K562 (cell line): ENCODE data around the gene DNAH9. TPM values are rescaled to one million over a fixed set of nuclear protein-coding genes. Genes with fewer than 3 reads are reported as not detected.

Experiments
- AFF4 ChIP-seq: sonication (generic); formaldehyde crosslinking; IDR thresholded peaks from 2 replicates; pipeline ENCODE4 v1.8.0; 2023; ENCODE audit warnings: mild to moderate bottlenecking, missing genetic modification reagents
- CBX2 ChIP-seq: fragments of 200-600 bp; sonication (generic); IDR thresholded peaks from one replicate; pipeline ENCODE4 v1.6.1; 2012; ENCODE audit warnings: mild to moderate bottlenecking, low read length, inconsistent platforms; ENCODE audit not compliant: insufficient read depth, poor library complexity, severe bottlenecking
- CCAR2 ChIP-seq: fragments of 200-400 bp; formaldehyde crosslinking; IDR thresholded peaks from 2 replicates; pipeline ENCODE4 v1.6.1; 2017; ENCODE audit warnings: mild to moderate bottlenecking, low read depth, low read length
- HDAC2 ChIP-seq: fragments of 450-650 bp; IDR thresholded peaks from 2 replicates; pipeline ENCODE4 v1.6.1; 2016; ENCODE audit warnings: mild to moderate bottlenecking
- HNRNPLL ChIP-seq: fragments of 200-400 bp; formaldehyde crosslinking; IDR thresholded peaks from 2 replicates; pipeline ENCODE4 v1.6.1; 2017; ENCODE audit warnings: low read length, low read depth, mild to moderate bottlenecking; ENCODE audit not compliant: poor library complexity, severe bottlenecking
- MAFG ChIP-seq: fragments of 450-650 bp; conservative IDR thresholded peaks from 2 replicates; pipeline ENCODE4 v1.6.1; 2016; ENCODE audit warnings: missing genetic modification characterization, missing compliant biosample characterization
- MTA3 ChIP-seq: fragments of 450-650 bp; formaldehyde crosslinking; IDR thresholded peaks from 2 replicates; pipeline ENCODE4 v1.6.1; 2017; ENCODE audit warnings: mild to moderate bottlenecking, borderline replicate concordance
- NR1H2 ChIP-seq: sonication (generic); formaldehyde crosslinking; IDR thresholded peaks from 2 replicates; pipeline ENCODE4 v1.4.0; 2020; ENCODE audit warnings: mild to moderate bottlenecking, missing genetic modification reagents
- PCBP2 ChIP-seq: fragments of 200-400 bp; formaldehyde crosslinking; IDR thresholded peaks from 2 replicates; pipeline ENCODE4 v1.6.1; 2018; ENCODE audit warnings: low read length, low read depth, mild to moderate bottlenecking, moderate library complexity; ENCODE audit not compliant: poor library complexity, severe bottlenecking
- RBM17 ChIP-seq: fragments of 200-400 bp; formaldehyde crosslinking; IDR thresholded peaks from 2 replicates; pipeline ENCODE4 v1.6.1; 2017; ENCODE audit warnings: low read depth, mild to moderate bottlenecking, low read length, borderline replicate concordance
- SREBF2 ChIP-seq: sonication (generic); formaldehyde crosslinking; IDR thresholded peaks from 2 replicates; pipeline ENCODE4 v1.4.0; 2020; ENCODE audit warnings: mild to moderate bottlenecking, missing genetic modification reagents
- ZBTB1 ChIP-seq: sonication (generic); formaldehyde crosslinking; IDR thresholded peaks from 2 replicates; pipeline ENCODE4 v1.8.1; 2023; ENCODE audit warnings: missing genetic modification reagents, low read depth, mild to moderate bottlenecking, borderline replicate concordance
- ZFX ChIP-seq: sonication (generic); formaldehyde crosslinking; IDR thresholded peaks from 2 replicates; pipeline ENCODE4 v1.8.0; 2022; ENCODE audit warnings: mild to moderate bottlenecking, missing genetic modification reagents, moderate library complexity
- ZNF23 ChIP-seq: fragments of 250-450 bp; sonication (Bioruptor Pico); IDR thresholded peaks from 2 replicates; pipeline ENCODE4 v1.4.0; 2020; ENCODE audit warnings: mild to moderate bottlenecking
- ZNF316 ChIP-seq: fragments of 450-650 bp; IDR thresholded peaks from 2 replicates; pipeline ENCODE4 v1.6.1; 2016
- ZNF41 ChIP-seq: fragments of 250-450 bp; sonication (Bioruptor Pico); conservative IDR thresholded peaks from 2 replicates; pipeline ENCODE4 v1.4.0; 2020; ENCODE audit warnings: mild to moderate bottlenecking
- ZNF740 ChIP-seq, 3 experiments: fragments of 200-800 bp in 1 of 3; sonication (Bioruptor generic) in 1 of 3; sonication (generic) in 1 of 3; formaldehyde crosslinking in 1 of 3; IDR thresholded peaks; 2 replicates each; pipeline versions ENCODE4 v1.6.1 to v1.8.0; 2016 to 2022; ENCODE audit warnings: mild to moderate bottlenecking in 2 of 3, missing compliant biosample characterization in 2 of 3, missing genetic modification characterization in 2 of 3, missing genetic modification reagents in 1 of 3
- ZNF76 ChIP-seq: fragments of 250-450 bp; sonication (Bioruptor Pico); IDR thresholded peaks from 2 replicates; pipeline ENCODE4 v1.4.0; 2020; ENCODE audit warnings: mild to moderate bottlenecking, moderate library complexity, borderline replicate concordance
- ZSCAN29 ChIP-seq: fragments of 450-650 bp; IDR thresholded peaks from 2 replicates; pipeline ENCODE4 v1.6.1; 2017
- polyA plus RNA-seq, 8 experiments: library from polyadenylated mRNA; depleted of rRNA in 4 of 8; stranded (reverse) in 5 of 8; unstranded in 3 of 8; fragments of >200 nt; fragmentation: Nextera tagmentation in 2 of 8; fragmentation: Illumina TruSeq in 1 of 8; extraction: Ambion mirVana in 2 of 8; extraction: Trizol in 1 of 8; gene quantifications; 2 replicates each; pipeline versions ENCODE4 v1.2.1 to v1.2.3, GENCODE V29; 2011 to 2014; ENCODE audit warnings: inconsistent platforms in 1 of 8, missing spikeins in 1 of 8
- total RNA-seq, 7 experiments: library from RNA; depleted of rRNA in 6 of 7; stranded (reverse); fragments of >200 nt in 6 of 7; fragmentation: Illumina TruSeq in 2 of 7; extraction: Trizol in 2 of 7; gene quantifications; 2 replicates each; pipeline versions ENCODE4 v1.2.1 to v1.2.3, GENCODE V29; 2011 to 2021; ENCODE audit warnings: low replicate concordance in 1 of 7
- TF ChIP-seq, protein P1 (sequence below): fragments of 250-450 bp; sonication (Bioruptor Pico); IDR thresholded peaks from 2 replicates; pipeline ENCODE4 v1.4.0; 2020; ENCODE audit warnings: mild to moderate bottlenecking
- TF ChIP-seq, protein P2 (sequence below): fragments of 450-650 bp; conservative IDR thresholded peaks from 2 replicates; pipeline ENCODE4 v1.6.1; 2016; ENCODE audit warnings: missing genetic modification characterization, low read depth, mild to moderate bottlenecking, control low read depth, missing compliant biosample characterization

DNAH9 gene
- total and polyA plus RNA-seq, 9 of the 15 experiments (the other 6 are each of a cell fraction or from before 2014, with no cell fraction given) = not detected

- TF ChIP-seq, protein P1, sequence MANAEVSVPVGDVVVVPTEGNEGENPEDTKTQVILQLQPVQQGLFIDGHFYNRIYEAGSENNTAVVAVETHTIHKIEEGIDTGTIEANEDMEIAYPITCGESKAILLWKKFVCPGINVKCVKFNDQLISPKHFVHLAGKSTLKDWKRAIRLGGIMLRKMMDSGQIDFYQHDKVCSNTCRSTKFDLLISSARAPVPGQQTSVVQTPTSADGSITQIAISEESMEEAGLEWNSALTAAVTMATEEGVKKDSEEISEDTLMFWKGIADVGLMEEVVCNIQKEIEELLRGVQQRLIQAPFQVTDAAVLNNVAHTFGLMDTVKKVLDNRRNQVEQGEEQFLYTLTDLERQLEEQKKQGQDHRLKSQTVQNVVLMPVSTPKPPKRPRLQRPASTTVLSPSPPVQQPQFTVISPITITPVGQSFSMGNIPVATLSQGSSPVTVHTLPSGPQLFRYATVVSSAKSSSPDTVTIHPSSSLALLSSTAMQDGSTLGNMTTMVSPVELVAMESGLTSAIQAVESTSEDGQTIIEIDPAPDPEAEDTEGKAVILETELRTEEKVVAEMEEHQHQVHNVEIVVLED = 0 out of 2 replicates have a peak, but pooled peaks have one; percentile 10
- TF ChIP-seq HNRNPLL (no peak), MAFG (tag) (no peak), HDAC2 (peak; percentile 93), ZNF740 (CRISPR knock-in tag; IDR thresholded peaks at IDR 0.05) (no peak), ZNF740 (tag; IDR thresholded peaks at IDR 0.05) (peak in 1 of 2 experiments; percentile 72; a peak in 1 of 4 replicates), ZNF76 (CRISPR knock-in tag) (peak; percentile 80; the same call in 1 of the 2 replicates), AFF4 (CRISPR knock-in tag) (no peak), PCBP2 (no peak), NR1H2 (CRISPR knock-in tag) (no peak), ZNF41 (CRISPR knock-in tag) (peak; percentile 80), ZNF316 (no peak), CBX2 (no peak), CCAR2 (no peak), ZSCAN29 (no peak), ZFX (CRISPR knock-in tag) (no peak), RBM17 (no peak), ZNF23 (0 out of 2 replicates have a peak, but pooled peaks have one; percentile 16), MTA3 (no peak), ZBTB1 (CRISPR knock-in tag) (no peak), SREBF2 (CRISPR knock-in tag) (no peak)
- TF ChIP-seq, protein P2, sequence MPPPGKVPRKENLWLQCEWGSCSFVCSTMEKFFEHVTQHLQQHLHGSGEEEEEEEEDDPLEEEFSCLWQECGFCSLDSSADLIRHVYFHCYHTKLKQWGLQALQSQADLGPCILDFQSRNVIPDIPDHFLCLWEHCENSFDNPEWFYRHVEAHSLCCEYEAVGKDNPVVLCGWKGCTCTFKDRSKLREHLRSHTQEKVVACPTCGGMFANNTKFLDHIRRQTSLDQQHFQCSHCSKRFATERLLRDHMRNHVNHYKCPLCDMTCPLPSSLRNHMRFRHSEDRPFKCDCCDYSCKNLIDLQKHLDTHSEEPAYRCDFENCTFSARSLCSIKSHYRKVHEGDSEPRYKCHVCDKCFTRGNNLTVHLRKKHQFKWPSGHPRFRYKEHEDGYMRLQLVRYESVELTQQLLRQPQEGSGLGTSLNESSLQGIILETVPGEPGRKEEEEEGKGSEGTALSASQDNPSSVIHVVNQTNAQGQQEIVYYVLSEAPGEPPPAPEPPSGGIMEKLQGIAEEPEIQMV (tag) = 0 out of 2 replicates have a peak, but pooled peaks have one; percentile 33
Observed at GRCh38 chr17:11908711-11909146, 310.5 kb downstream of the DNAH9 start (continued).
